HL-60 (cell line): ENCODE measurements around the gene AGXT2.
"Not testable (repeated sequence)": the region's sequence is repeated elsewhere in the genome, so short reads cannot be mapped to it uniquely, and the experiment has no call there.

ENCODE experiments used
- DNase-seq, 2 experiments: peaks; one replicate each; pipeline ENCODE4 v3.0.0-alpha.2; 2010 to 2020; ENCODE audit warnings: low read depth in 1 of 2, low spot score in 1 of 2
- H3K27ac ChIP-seq: fragments of 250-450 bp; sonication (Bioruptor Pico); replicated peaks from 2 replicates; pipeline ENCODE4 v1.5.1; 2020; ENCODE audit warnings: mild to moderate bottlenecking, moderate library complexity
- H3K27me3 ChIP-seq: fragments of 250-450 bp; sonication (Bioruptor Pico); 2 replicates; pipeline ENCODE4 v1.5.1; 2021; ENCODE audit warnings: mild to moderate bottlenecking, moderate library complexity; ENCODE audit not compliant: insufficient read depth, poor library complexity, severe bottlenecking
- H3K4me3 ChIP-seq: replicated peaks from 2 replicates; pipeline ENCODE4 v1.5.1; 2011; ENCODE audit warnings: mild to moderate bottlenecking, control low read depth, low read length; ENCODE audit not compliant: insufficient read depth
- CTCF ChIP-seq: IDR thresholded peaks from one replicate; pipeline ENCODE4 v1.5.1; 2011; ENCODE audit warnings: low read length, control low read depth, inconsistent platforms; ENCODE audit not compliant: insufficient read depth
- GABPA ChIP-seq: IDR thresholded peaks from 2 replicates; pipeline ENCODE4 v1.6.1; 2012; ENCODE audit warnings: low read depth
- POLR2AphosphoS5 ChIP-seq: IDR thresholded peaks from 2 replicates; pipeline ENCODE4 v1.6.1; 2012; ENCODE audit warnings: low read depth
- REST ChIP-seq: IDR thresholded peaks from 2 replicates; pipeline ENCODE4 v1.6.1; 2012; ENCODE audit warnings: low read depth; ENCODE audit not compliant: insufficient replicate concordance
- SPI1 ChIP-seq: IDR thresholded peaks from 2 replicates; pipeline ENCODE4 v1.6.1; 2012; ENCODE audit warnings: low read depth, mild to moderate bottlenecking, borderline replicate concordance

AGXT2 gene

GRCh38 chr5:34977934-34978613, 69.7 kb downstream of the AGXT2 start:
- Histone ChIP-seq H3K4me3 (no peak overlapping the region), H3K27me3 (no peaks in the 10 kb centered on the region), H3K27ac (no peak overlapping the region)
- DNase-seq, result no peak
- TF ChIP-seq SPI1 (no peak), REST (no peak), POLR2AphosphoS5 (no peak), GABPA (no peak), CTCF (no peak)

GRCh38 chr5:34976347-34976746, 71.4 kb downstream of the AGXT2 start:
- no peak for TF ChIP-seq CTCF
- no peak for TF ChIP-seq REST
- no peak for TF ChIP-seq POLR2AphosphoS5
- TF ChIP-seq GABPA, result no peak
- TF ChIP-seq SPI1, result no peak
- Histone ChIP-seq H3K27ac (no peak overlapping the region), H3K27me3 (no peaks in the 10 kb centered on the region), H3K4me3 (no peak overlapping the region)
- DNase-seq, result no peak

GRCh38 chr5:34971655-34972054, 76.1 kb downstream of the AGXT2 start:
- H3K4me3 ChIP-seq, DNase-seq, H3K27ac ChIP-seq, H3K27me3 ChIP-seq: not testable (repeated sequence)

GRCh38 chr5:34970552-34970951, 77.2 kb downstream of the AGXT2 start:
- no peak for DNase-seq
- Histone ChIP-seq H3K27me3 (no peaks in the 10 kb centered on the region), H3K4me3 (no peak overlapping the region), H3K27ac (no peak overlapping the region)
- TF ChIP-seq SPI1 (no peak), POLR2AphosphoS5 (no peak), REST (no peak), CTCF (no peak), GABPA (no peak)
